ENCODE measurements around the gene NFE2L1.

NFE2L1 gene

DNA sequence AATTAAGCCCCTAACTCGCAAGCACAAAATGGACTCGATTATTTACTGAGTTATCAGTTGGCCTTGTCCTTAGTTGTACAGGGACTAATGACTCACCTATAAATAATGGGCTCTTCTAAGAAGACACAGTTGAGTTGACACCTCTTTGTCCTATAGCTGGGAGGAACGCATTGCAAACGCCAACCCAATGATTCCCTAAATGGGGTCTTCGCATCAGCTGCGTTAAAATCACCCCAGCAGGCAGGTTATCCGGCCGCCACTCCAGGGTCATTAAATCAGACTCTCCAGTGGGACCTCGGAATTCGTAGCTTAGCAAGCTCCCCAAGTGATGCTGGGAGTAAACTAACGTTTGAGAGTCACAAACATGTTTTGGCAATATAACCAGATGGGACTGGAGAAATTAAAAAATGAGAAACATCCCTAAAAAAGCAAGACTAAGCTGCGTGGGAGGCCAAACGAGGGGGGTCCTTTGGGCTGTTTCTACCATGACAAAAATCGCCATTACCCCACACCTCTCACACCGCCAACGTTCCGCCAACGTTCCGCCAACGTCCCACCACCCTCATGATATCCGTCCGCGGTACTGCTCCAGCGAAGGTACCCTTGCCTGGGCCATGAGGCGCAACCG is 932 bp upstream of the NFE2L1 start:
- no peaks in the 10 kb centered on the region for H3K9me3 ChIP-seq (ENCODE audit: control insufficient read depth in 2 of 2, low read length in 2 of 2)
- H3K36me3 ChIP-seq (ENCODE audit: control insufficient read depth in 2 of 2, insufficient read depth in 2 of 2, low read length in 2 of 2), result peaks cover 4 to 15% of the 10 kb centered on the region in 2 donors
- H3K4me1 ChIP-seq (ENCODE audit: control insufficient read depth in 2 of 2, insufficient read depth in 2 of 2, low read length in 2 of 2), result peaks cover 49 to 55% of the 10 kb centered on the region in 2 donors
- H3K27me3 ChIP-seq (ENCODE audit: control insufficient read depth in 2 of 2, insufficient read depth in 2 of 2, low read length in 2 of 2), result no peaks in the 10 kb centered on the region
- peak overlapping the region; percentile 76 to 88 for H3K4me3 ChIP-seq (ENCODE audit: low read length in 2 of 2)
- peak overlapping the region; percentile 80 to 81 for H3K9ac ChIP-seq (ENCODE audit: low read depth in 1 of 2, low read length in 2 of 2)
- H3K27ac ChIP-seq (ENCODE audit: low read depth in 2 of 2, low read length in 2 of 2), result peak overlapping the region; percentile 99

DNA sequence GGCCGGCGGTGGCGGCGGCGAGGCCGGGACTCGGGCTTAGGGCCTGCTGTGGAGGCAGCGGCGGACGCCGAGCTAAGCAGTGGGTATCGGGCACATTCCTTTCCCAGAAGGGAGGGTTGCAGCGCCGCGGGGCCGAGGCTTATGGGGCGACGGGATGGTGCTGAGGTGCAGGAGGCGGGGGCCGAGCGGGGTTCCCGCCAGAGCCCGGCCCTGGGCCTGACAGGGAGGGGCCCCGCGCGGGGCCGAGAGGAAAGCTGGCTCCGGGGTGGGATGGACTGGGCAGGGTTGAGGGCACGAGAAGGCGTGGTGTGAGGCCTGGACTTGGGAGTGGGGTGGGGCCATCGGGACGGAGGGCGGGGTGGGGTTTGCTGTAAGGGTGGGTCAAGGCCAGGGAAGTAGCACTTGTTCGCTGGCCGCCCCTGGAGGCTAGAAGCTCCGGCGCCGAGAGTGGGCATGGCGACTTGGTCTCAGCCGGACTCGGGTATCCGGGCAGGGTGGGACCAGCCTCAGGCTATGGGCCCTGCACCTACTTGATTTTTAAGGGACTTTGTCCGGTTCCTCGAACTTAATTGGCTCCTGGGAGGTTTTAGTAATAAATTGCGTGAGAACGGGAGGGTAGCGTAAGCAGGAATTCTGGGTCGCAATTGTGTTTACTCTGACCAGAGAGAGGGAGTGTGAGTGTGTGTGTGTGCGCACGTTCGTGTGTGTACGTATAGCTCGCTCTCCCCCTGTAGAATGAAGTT is 396 bp downstream of the NFE2L1 start:
- peaks cover 61 to 69% of the 10 kb centered on the region in 2 donors for H3K4me1 ChIP-seq (ENCODE audit: control insufficient read depth in 2 of 2, insufficient read depth in 2 of 2, low read length in 2 of 2)
- H3K9ac ChIP-seq (ENCODE audit: low read depth in 1 of 2, low read length in 2 of 2), result peak overlapping the region; percentile 88 to 97
- peak overlapping the region; percentile 99 for H3K27ac ChIP-seq (ENCODE audit: low read depth in 2 of 2, low read length in 2 of 2)
- peaks cover 4 to 21% of the 10 kb centered on the region in 2 donors for H3K36me3 ChIP-seq (ENCODE audit: control insufficient read depth in 2 of 2, insufficient read depth in 2 of 2, low read length in 2 of 2)
- H3K4me3 ChIP-seq (ENCODE audit: low read length in 2 of 2), result peak overlapping the region; percentile 76 to 89
- no peaks in the 10 kb centered on the region for H3K27me3 ChIP-seq (ENCODE audit: control insufficient read depth in 2 of 2, insufficient read depth in 2 of 2, low read length in 2 of 2)
- no peaks in the 10 kb centered on the region for H3K9me3 ChIP-seq (ENCODE audit: control insufficient read depth in 2 of 2, low read length in 2 of 2)

DNA sequence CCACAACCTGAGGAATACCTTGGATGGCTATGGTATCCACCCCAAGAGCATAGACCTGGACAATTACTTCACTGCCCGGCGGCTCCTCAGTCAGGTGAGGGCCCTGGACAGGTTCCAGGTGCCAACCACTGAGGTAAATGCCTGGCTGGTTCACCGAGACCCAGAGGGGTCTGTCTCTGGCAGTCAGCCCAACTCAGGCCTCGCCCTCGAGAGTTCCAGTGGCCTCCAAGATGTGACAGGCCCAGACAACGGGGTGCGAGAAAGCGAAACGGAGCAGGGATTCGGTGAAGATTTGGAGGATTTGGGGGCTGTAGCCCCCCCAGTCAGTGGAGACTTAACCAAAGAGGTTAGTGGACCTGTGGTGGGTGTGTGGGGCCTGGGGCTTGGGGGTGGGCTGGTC is 3.1 kb downstream of the NFE2L1 start:
- Histone ChIP-seq H3K4me3 (ENCODE audit: low read length in 2 of 2) (peak overlapping the region; percentile 17 to 37), H3K36me3 (ENCODE audit: control insufficient read depth in 2 of 2, insufficient read depth in 2 of 2, low read length in 2 of 2) (peaks cover 14 to 40% of the 10 kb centered on the region in 2 donors), H3K9me3 (ENCODE audit: control insufficient read depth in 2 of 2, low read length in 2 of 2) (no peaks in the 10 kb centered on the region), H3K27me3 (ENCODE audit: control insufficient read depth in 2 of 2, insufficient read depth in 2 of 2, low read length in 2 of 2) (no peaks in the 10 kb centered on the region), H3K27ac (ENCODE audit: low read depth in 2 of 2, low read length in 2 of 2) (peak overlapping the region; percentile 99), H3K4me1 (ENCODE audit: control insufficient read depth in 2 of 2, insufficient read depth in 2 of 2, low read length in 2 of 2) (peaks cover 67 to 69% of the 10 kb centered on the region in 2 donors), H3K9ac (ENCODE audit: low read depth in 1 of 2, low read length in 2 of 2) (peak overlapping the region in 1 of 2 donors; percentile 88)

DNA sequence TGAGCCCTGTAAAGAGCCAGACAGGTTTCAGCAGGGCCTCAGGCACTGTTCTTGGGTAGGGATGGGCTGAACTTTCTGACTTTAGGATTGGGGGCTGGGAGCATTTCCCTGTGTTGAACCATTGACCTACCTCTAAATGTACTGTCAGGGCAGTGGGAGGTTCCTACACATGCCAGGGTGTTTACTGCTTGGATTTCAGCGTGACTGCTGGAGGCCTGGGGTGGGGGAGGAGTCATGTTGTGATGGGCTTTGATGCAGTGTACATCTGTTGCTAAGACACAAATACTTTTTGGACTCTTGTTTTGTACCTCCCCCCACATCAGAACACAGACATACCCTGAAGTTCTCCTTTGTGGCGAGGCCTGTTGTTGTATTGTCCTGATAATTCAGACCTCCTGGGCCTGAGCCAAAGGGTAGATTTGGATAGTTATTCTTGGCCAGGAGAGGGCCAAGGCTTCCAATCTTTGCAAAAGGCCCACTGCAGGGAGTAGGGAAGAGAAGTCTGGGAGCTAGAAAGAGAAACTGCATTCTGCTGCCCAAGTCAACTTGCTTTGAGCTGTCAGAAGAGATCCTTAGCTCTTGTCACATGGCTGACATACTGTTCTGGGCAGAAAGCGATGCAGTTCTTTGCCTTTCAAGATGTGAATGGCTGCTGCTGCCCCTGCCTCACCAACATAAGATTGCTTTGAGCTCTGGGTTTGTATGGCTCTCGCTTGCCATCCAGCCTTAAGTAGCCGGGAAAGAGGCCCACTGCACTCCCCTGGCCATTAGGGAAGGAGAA is 3.7 kb downstream of the NFE2L1 start:
- H3K9ac ChIP-seq (ENCODE audit: low read depth in 1 of 2, low read length in 2 of 2), result peak overlapping the region; percentile 26 to 55
- H3K27ac ChIP-seq (ENCODE audit: low read depth in 2 of 2, low read length in 2 of 2), result peak overlapping the region; percentile 99
- peak overlapping the region; percentile 20 to 29 for H3K4me3 ChIP-seq (ENCODE audit: low read length in 2 of 2)
- peaks cover 61 to 63% of the 10 kb centered on the region in 2 donors for H3K4me1 ChIP-seq (ENCODE audit: control insufficient read depth in 2 of 2, insufficient read depth in 2 of 2, low read length in 2 of 2)
- no peaks in the 10 kb centered on the region for H3K9me3 ChIP-seq (ENCODE audit: control insufficient read depth in 2 of 2, low read length in 2 of 2)
- H3K36me3 ChIP-seq (ENCODE audit: control insufficient read depth in 2 of 2, insufficient read depth in 2 of 2, low read length in 2 of 2), result peaks cover 20 to 46% of the 10 kb centered on the region in 2 donors
- H3K27me3 ChIP-seq (ENCODE audit: control insufficient read depth in 2 of 2, insufficient read depth in 2 of 2, low read length in 2 of 2), result no peaks in the 10 kb centered on the region

DNA sequence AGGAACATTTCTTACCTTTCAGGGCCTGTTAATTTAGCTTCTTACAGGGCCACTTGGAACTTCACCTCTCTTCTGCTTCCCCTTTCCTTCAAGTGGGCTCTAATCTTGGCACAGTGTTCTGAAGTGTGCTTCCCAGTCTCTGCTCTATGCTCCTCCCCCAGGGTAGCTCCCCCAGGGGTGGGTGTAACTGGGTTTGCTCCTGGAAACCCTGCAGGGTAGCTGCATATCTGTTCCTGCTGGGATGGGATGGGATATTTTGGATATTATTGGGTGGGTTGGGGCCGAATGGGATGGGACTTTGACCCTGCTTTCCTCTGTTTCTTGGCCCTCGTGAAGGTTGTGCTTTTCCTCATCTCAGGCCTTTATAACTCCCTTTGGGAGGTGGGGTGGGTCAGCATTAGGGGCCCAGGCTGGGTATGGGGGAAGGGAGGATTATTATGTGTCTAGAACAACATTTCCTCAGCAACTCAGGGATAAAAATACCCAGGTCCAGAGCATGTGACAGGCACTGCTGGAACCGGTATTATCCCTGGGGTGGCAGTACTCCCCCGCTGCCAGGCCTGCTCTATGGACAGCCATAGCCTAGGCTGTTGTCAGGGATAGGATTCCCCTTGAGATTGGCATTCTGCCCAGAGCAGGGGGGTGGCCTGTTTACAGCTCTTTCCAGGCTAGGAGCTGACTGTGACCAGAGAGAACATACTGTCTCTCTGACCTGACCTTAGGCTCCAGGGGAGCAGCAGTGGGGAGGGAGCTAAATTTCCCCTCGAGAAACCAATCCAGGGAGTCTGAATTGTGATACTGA is 5.0 kb downstream of the NFE2L1 start:
- H3K4me3 ChIP-seq (ENCODE audit: low read length in 2 of 2), result peak overlapping the region in 1 of 2 donors; percentile 29

DNA sequence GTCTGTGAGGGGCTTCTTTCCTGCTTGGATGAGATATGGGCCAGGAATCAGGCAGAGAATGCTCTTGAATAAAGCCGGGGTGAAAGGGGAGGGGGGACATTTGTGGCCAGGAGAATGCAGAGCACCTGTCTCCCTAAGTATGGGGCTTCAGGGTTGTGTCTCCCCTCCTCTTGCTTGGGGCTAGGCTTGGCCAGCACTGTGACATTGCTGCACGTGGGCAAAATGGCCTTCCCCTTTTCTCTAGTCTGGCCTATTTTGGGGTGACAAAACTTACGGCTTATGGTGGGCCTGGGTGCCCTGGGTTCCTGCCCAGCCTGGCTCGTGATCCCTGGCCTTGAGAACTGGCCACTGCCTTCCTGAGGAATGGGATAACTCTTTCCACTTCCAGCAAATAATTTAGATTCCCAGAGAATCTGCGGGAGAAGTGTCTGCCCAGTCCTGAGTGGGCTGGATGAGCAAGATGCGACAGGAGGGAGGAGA is 5.6 kb downstream of the NFE2L1 start:
- Histone ChIP-seq H3K4me1 (ENCODE audit: control insufficient read depth in 2 of 2, insufficient read depth in 2 of 2, low read length in 2 of 2) (peaks cover 53% of the 10 kb centered on the region in 2 donors), H3K9ac (ENCODE audit: low read depth in 1 of 2, low read length in 2 of 2) (peak overlapping the region in 1 of 2 donors; percentile 55)

More for the DNA sequence above, 5.0 kb downstream of the NFE2L1 start:
- Histone ChIP-seq H3K27me3 (ENCODE audit: control insufficient read depth in 2 of 2, insufficient read depth in 2 of 2, low read length in 2 of 2) (no peaks in the 10 kb centered on the region), H3K4me1 (ENCODE audit: control insufficient read depth in 2 of 2, insufficient read depth in 2 of 2, low read length in 2 of 2) (peaks cover 53% of the 10 kb centered on the region in 2 donors), H3K27ac (ENCODE audit: low read depth in 2 of 2, low read length in 2 of 2) (peak overlapping the region; percentile 39 to 99), H3K9ac (ENCODE audit: low read depth in 1 of 2, low read length in 2 of 2) (peak overlapping the region; percentile 5 to 55), H3K36me3 (ENCODE audit: control insufficient read depth in 2 of 2, insufficient read depth in 2 of 2, low read length in 2 of 2) (peaks cover 32 to 59% of the 10 kb centered on the region in 2 donors), H3K9me3 (ENCODE audit: control insufficient read depth in 2 of 2, low read length in 2 of 2) (no peaks in the 10 kb centered on the region)

DNA sequence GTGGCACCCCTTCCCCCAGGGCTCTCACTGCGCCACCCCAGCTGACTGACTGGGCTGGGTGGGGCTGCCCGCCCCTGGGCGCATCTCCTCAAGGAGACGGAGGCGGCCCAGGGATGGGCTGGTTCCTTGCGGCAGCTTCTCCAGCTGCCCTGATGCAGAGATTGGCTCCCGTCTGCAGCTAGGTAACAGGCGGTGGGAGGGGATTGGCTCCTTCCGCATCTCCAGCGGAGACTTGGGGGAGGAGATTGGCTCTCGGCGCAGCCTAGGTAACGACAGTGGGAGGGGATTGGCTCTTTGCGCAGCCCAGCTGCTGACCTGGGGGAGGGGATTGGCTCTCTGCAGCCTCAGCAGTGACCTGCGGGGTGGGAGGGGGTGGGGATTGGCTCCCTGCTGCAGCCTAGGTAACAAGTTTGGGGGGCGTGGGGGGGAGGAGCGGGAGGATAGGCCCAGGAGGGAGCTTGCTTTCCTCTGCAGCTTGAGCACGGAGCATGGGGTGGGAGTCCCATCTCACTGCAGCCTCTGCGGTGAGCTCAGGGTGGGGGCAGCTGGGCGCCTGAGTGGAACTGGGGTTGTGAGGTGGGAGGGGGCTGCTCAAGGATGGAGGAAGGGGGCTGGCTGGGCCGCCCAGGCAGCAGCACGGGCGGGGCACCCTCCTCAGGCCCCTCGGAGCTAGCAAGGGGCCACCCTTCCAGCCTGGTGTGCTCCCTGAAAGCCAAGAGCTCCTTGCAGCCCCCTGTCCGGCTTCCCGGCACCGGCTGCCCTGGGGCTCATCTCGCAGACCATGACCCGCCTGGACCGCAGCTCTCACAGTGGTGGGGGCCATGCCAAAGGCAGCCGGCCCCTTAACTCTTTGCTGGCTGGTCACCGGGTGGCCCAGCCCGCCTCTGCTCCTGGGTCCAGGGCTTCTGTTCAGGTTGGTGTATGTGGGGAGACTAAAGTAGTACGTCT is 6.4 kb downstream of the NFE2L1 start:
- Histone ChIP-seq H3K4me3 (ENCODE audit: low read length in 2 of 2) (no peak overlapping the region), H3K4me1 (ENCODE audit: control insufficient read depth in 2 of 2, insufficient read depth in 2 of 2, low read length in 2 of 2) (peaks cover 49% of the 10 kb centered on the region in 2 donors), H3K9ac (ENCODE audit: low read depth in 1 of 2, low read length in 2 of 2) (no peak overlapping the region), H3K36me3 (ENCODE audit: control insufficient read depth in 2 of 2, insufficient read depth in 2 of 2, low read length in 2 of 2) (peaks cover 46 to 72% of the 10 kb centered on the region in 2 donors), H3K27me3 (ENCODE audit: control insufficient read depth in 2 of 2, insufficient read depth in 2 of 2, low read length in 2 of 2) (no peaks in the 10 kb centered on the region), H3K9me3 (ENCODE audit: control insufficient read depth in 2 of 2, low read length in 2 of 2) (no peaks in the 10 kb centered on the region), H3K27ac (ENCODE audit: low read depth in 2 of 2, low read length in 2 of 2) (peak overlapping the region; percentile 39 to 99)

More for the DNA sequence above, 5.6 kb downstream of the NFE2L1 start:
- Histone ChIP-seq H3K9me3 (ENCODE audit: control insufficient read depth in 2 of 2, low read length in 2 of 2) (no peaks in the 10 kb centered on the region), H3K27ac (ENCODE audit: low read depth in 2 of 2, low read length in 2 of 2) (peak overlapping the region; percentile 39 to 99), H3K36me3 (ENCODE audit: control insufficient read depth in 2 of 2, insufficient read depth in 2 of 2, low read length in 2 of 2) (peaks cover 39 to 65% of the 10 kb centered on the region in 2 donors), H3K27me3 (ENCODE audit: control insufficient read depth in 2 of 2, insufficient read depth in 2 of 2, low read length in 2 of 2) (no peaks in the 10 kb centered on the region), H3K4me3 (ENCODE audit: low read length in 2 of 2) (peak overlapping the region in 1 of 2 donors; percentile 29)

DNA sequence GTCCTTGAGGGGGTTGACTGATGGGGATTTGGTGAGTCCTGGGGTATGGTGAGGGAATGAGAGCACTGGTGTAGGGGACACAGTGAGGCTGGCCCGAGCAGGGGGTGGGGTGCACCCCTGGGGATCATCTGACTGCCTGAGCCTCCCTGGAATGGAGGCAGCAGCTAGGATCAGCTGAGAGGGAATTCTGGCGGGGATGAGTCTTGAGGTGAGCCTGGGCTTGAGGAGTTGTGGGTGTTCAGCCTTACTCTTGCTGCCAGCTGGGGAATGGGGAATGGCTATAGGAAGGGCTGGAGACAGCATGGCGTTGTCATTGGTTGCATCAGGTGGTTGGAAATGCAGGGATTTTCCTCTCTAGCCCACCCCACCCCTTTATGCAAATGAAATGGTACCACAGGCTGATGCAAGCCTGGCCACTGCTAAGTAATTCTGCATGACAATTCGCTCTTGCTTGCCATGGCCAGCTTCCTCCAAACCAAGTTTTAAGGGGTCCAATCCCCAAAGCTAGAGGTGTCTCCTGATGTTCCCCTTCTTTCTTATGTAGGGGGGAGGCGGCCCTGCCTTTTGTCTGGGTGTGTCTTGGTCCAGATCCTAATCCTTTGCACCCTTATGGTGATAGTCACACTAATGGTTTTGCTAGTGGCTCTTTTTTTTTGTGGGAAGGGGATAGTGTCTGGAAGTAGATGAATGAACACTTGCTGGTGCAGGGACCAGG is 7.5 kb downstream of the NFE2L1 start:
- Histone ChIP-seq H3K27me3 (ENCODE audit: control insufficient read depth in 2 of 2, insufficient read depth in 2 of 2, low read length in 2 of 2) (no peaks in the 10 kb centered on the region), H3K9ac (ENCODE audit: low read depth in 1 of 2, low read length in 2 of 2) (no peak overlapping the region), H3K4me3 (ENCODE audit: low read length in 2 of 2) (no peak overlapping the region), H3K4me1 (ENCODE audit: control insufficient read depth in 2 of 2, insufficient read depth in 2 of 2, low read length in 2 of 2) (peaks cover 39% of the 10 kb centered on the region in 2 donors), H3K9me3 (ENCODE audit: control insufficient read depth in 2 of 2, low read length in 2 of 2) (no peaks in the 10 kb centered on the region), H3K36me3 (ENCODE audit: control insufficient read depth in 2 of 2, insufficient read depth in 2 of 2, low read length in 2 of 2) (peaks cover 52 to 80% of the 10 kb centered on the region in 2 donors), H3K27ac (ENCODE audit: low read depth in 2 of 2, low read length in 2 of 2) (peak overlapping the region in 1 of 2 donors; percentile 3)
